Astrocyte of the cerebellum (primary cell): ENCODE data around the gene TYROBP.

Source experiments
- DNase-seq: peaks from one replicate; pipeline ENCODE4 v3.0.0-alpha.2; 2011; ENCODE audit warnings: low read depth
- H3K4me3 ChIP-seq: 2 replicates; pipeline ENCODE4 v1.5.1; 2011; ENCODE audit warnings: mild to moderate bottlenecking, low read depth, low read length, moderate library complexity
- in situ Hi-C: cut with HindIII; loops from 2 replicates; pipeline ENCODE4 v1.10.0; 2017; ENCODE audit warnings: low sequenced_read_pairs
- TF ChIP-seq, protein P1 (sequence below): IDR thresholded peaks from 2 replicates; pipeline ENCODE4 v1.5.1; 2012; ENCODE audit warnings: low read length, low read depth, moderate library complexity, mild to moderate bottlenecking; ENCODE audit errors: missing control alignments

TYROBP gene

DNA sequence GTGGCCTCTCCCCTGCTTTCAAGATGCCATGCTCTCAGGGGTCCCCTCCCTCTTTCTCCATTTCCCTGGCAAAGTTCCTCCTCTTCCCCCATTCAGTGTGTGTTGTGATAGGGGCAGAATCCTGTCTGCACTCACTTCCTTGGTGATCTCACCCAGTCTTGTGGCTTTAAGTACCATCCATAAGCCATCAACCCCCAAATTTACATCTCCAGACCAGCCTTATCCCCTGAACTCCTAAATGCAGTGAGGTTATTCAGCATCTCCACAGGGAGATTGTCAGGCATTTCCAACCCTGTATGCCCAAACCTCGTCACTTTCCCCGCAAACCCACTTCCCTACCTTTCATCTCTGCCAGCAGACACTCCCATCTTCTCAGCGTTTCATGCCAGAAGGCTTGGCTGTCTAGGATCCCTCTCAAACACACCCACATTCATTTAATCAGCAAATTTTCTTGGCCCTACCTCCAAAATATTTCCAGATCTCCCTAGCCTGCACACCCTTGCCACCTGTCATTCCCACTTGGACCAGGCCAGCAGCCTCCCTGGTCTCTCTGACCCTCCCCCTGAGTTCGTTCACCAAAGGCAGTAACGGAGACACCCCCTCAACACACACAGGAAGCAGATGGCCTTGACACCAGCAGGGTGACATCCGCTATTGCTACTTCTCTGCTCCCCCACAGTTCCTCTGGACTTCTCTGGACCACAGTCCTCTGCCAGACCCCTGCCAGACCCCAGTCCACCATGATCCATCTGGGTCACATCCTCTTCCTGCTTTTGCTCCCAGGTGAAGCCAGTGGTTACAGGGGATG, 6.0 kb downstream of the TYROBP start, which contains the start of gene HCST:
TSS of gene HCST (plus strand) at position 676 of the 808 bp plus-strand sequence. CDS start at position 741, 65 bp downstream.
- in situ Hi-C loops: loop anchor here (5.0 kb wide), 1 partner anchor 50 kb away; the partner anchor contains the start of gene NPHS1
- DNase-seq: no peak
- TF ChIP-seq, protein P1, sequence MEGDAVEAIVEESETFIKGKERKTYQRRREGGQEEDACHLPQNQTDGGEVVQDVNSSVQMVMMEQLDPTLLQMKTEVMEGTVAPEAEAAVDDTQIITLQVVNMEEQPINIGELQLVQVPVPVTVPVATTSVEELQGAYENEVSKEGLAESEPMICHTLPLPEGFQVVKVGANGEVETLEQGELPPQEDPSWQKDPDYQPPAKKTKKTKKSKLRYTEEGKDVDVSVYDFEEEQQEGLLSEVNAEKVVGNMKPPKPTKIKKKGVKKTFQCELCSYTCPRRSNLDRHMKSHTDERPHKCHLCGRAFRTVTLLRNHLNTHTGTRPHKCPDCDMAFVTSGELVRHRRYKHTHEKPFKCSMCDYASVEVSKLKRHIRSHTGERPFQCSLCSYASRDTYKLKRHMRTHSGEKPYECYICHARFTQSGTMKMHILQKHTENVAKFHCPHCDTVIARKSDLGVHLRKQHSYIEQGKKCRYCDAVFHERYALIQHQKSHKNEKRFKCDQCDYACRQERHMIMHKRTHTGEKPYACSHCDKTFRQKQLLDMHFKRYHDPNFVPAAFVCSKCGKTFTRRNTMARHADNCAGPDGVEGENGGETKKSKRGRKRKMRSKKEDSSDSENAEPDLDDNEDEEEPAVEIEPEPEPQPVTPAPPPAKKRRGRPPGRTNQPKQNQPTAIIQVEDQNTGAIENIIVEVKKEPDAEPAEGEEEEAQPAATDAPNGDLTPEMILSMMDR: no peak
- H3K4me3 ChIP-seq: peak within 1 kb of the TSS; percentile 27

DNA sequence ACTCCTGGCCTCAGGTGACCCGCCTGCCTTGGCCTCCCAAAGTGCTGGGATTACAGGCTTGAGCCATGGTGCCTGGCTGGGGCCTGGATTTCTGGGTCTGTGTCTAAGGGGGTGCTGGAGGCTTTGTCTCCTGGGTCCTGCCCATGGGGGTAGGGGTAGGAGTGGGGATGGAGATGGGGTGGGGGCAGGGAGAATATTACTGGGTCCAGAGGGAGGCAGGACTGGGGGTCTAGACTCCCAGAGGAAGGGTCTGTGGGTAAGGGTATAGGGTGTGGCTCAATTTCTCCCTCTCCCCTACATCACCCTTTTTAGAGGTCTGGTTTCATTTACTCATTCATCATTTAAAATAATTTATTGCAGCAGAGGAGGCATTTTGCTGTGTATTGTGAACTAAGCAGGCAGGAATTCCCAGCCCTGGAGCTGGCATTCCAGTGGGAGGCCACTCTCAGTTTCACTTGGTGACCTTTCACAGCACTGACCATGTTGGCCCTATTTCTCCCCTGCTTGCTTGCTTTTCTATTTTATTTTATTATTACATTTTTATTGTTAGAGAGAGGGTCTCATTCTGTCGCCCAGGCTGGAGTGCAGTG, 6.9 kb downstream of the TYROBP start:
- peak overlapping the region; percentile 72 for H3K4me3 ChIP-seq

DNA sequence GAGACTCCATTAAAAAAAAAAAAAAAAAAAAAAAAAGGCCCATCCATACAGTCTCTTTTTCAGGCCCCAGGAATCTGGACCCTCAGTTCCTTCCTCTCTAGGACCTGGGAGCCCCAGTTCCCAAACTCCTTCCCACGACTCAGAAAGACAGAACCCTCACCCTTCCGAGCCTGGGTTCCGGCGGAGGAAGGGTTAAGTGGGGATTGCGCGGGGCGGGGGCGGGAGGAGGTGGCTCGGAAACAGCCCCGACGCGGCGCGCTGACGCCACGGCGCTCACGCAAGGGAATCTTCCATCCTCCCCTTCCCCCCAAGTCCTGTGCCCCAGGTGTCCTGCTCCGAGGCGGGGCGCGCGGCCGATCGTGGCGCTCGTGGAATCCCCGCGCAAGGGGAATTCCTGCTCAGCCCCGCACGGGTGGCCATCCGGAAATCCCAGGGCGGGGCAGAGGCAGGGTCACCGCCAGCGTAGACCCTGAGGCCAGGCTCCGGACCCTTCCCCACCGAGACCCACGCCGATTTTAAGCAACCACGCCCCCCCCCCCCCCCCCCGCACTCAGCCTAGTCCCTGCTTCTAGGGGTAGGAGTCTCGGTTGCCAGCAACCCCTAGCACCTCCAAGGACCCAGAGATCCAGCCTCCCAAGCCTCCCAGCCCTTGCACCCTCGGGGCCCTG, 8.4 kb downstream of the TYROBP start:
- peak overlapping the region; percentile 72 for H3K4me3 ChIP-seq
- TF ChIP-seq, protein P1: no peak
- DNase-seq: peak; percentile 33
- in situ Hi-C loops: loop anchor here (5.0 kb wide), 1 partner anchor 47 kb away; the partner anchor contains the start of gene NPHS1

More for the DNA sequence above, 6.9 kb downstream of the TYROBP start:
- in situ Hi-C loops: loop anchor here (5.0 kb wide), 1 partner anchor 49 kb away; the partner anchor contains the start of gene NPHS1
- TF ChIP-seq, protein P1: no peak
- no peak for DNase-seq

DNA sequence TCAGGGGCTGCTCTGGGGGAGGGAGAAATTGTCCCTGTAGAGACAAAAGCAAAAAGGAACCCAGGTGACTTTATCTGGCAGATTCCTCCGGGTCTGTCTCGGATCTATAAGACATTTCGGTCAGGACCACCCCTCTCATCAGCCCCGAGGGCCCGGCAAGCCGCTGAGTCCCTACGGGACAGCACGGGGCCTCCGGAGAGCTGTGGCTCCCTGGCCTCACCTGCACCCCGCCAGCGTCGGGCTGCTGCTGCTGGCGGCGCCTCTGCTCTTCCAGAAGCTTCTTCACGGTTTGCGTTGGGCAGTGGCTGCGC, 9.6 kb downstream of the TYROBP start:
- TF ChIP-seq, protein P1: no peak
- peak overlapping the region; percentile 72 for H3K4me3 ChIP-seq
- in situ Hi-C loops: no loop called here
- no peak for DNase-seq

DNA sequence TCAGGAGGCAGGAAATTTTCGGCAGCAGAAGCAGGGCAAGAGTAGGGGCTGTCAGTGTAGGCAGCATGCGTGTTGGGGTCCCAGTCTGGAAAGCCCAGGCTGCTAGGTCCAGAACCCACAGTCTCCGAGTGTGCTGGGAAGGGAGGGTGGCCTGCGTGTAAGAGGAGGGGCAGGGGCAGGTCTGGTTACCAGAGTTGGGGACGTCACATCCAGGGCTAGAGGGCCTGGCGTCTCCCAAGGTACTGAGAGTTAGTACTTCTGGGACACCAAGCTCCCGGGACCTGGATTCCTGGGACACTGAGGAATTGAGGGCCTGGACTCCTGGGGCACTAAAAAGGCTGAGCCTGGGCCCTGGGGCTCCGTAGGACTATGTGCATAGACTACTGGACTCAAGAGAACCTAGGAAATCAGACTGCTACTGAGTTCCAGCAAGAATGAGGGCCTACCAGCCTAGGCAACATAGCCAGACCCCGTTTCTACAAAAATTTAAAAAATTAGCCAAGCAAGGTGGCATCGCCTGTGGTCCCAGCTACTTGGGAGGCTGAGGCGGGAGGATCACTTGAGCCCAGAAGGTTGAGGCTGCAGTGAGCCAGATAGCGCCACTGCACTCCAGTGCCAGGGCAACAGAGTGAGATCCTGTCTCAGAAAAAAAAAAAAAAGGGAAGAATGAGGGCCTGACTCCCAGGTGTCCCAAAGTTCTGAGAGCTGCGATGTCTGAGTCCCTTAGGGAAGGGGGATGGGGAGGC, 10.2 kb downstream of the TYROBP start:
- in situ Hi-C loops: no loop called here
- no peak for DNase-seq
- peak overlapping the region; percentile 72 for H3K4me3 ChIP-seq
- TF ChIP-seq, protein P1: no peak

DNA sequence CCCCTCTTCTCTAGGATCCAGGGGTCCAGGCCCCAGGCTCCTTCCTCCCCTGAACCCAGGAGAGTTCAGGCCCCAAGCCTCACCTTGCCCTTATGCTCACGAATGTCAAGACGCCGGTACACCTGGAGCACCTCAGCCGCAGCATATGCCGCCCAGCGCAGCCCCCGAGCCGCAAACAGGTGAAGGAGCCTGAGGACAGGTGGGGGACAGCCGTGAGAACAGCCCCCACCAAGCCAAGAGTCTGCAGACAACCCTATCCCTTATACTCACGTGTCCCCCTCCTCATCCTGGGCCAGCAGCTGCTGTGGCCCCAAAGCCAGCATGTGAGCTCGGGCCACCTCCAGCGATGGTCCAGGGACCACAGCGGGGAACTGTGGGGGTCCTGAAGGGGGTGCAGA, 11.5 kb downstream of the TYROBP start:
- in situ Hi-C loops: no loop called here
- no peak for DNase-seq
- H3K4me3 ChIP-seq: no peak overlapping the region
- TF ChIP-seq, protein P1: no peak
